Endothelial cell of umbilical vein (primary cell): ENCODE data around the gene ACYP2. TPM values are rescaled to one million over a fixed set of nuclear protein-coding genes. Genes with fewer than 3 reads are reported as not detected.

Experiments
- BruUV-seq: library from RNA; stranded (reverse); fragments of 400-500 nt; replicated peaks from 2 replicates; lab custom pipeline; 2021; lab: Mats Ljungman, UMichigan
- CTCF ChIA-PET: fragments of 300-600, 350-600 bp; sonication (Branson Sonifier 250); formaldehyde crosslinking; loops from one replicate; lab custom pipeline; 2021; ENCODE audit warnings: antibody characterized with exemption, inconsistent platforms; lab: Charles Lee
- POLR2A ChIA-PET: fragments of 300-600, 350-600 bp; sonication (Branson Sonifier 250); formaldehyde crosslinking; loops from one replicate; lab custom pipeline; 2021; ENCODE audit warnings: antibody characterized with exemption, inconsistent platforms; lab: Charles Lee
- DNase-seq: peaks from one replicate; pipeline ENCODE4 v3.0.0-alpha.2; 2011; ENCODE audit warnings: low read depth, low spot score
- FAIRE-seq: peaks from 2 replicates; lab custom pipeline; 2011; peaks lifted over from hg19 to GRCh38; lab: Jason Lieb, UNC
- H2AFZ ChIP-seq: 2 replicates; pipeline ENCODE4 v1.6.0; 2012; ENCODE audit warnings: low read depth, low read length, control low read depth, inconsistent platforms
- H3K27ac ChIP-seq: 2 replicates; pipeline ENCODE4 v1.5.1; 2011; ENCODE audit warnings: low read depth, mild to moderate bottlenecking, control low read depth, low read length, moderate library complexity; ENCODE audit not compliant: insufficient read depth
- H3K27me3 ChIP-seq, 2 experiments: 2 replicates each; pipeline versions ENCODE4 v1.6.0 to v1.6.1; 2011; ENCODE audit warnings: low read length in 2 of 2, mixed read lengths in 1 of 2; ENCODE audit not compliant: control insufficient read depth in 2 of 2, insufficient read depth in 2 of 2
- H3K36me3 ChIP-seq, 2 experiments: 2 replicates in 1 of 2; 3 replicates in 1 of 2; pipeline ENCODE4 v1.5.1; 2011; ENCODE audit warnings: low read length in 2 of 2, mild to moderate bottlenecking in 1 of 2, moderate library complexity in 1 of 2; ENCODE audit not compliant: control insufficient read depth in 2 of 2, insufficient read depth in 2 of 2; ENCODE audit errors: extremely low read depth in 1 of 2
- H3K4me1 ChIP-seq: 3 replicates; pipeline ENCODE4 v1.5.1; 2011; ENCODE audit warnings: mild to moderate bottlenecking, low read length; ENCODE audit not compliant: control insufficient read depth, insufficient read depth; ENCODE audit errors: extremely low read depth
- H3K4me2 ChIP-seq: 2 replicates; pipeline ENCODE4 v1.6.1; 2011; ENCODE audit warnings: low read length, control low read depth, mixed read lengths; ENCODE audit not compliant: insufficient read depth
- H3K4me3 ChIP-seq, 3 experiments: fragments of 200-600 bp in 1 of 3; sonication (generic), shearing (Covaris generic) in 1 of 3; replicated peaks in 1 of 3; 2 replicates each; pipeline ENCODE4 v1.5.1; 2011 to 2016; ENCODE audit warnings: control low read depth in 3 of 3, low read length in 3 of 3, mild to moderate bottlenecking in 2 of 3, inconsistent platforms in 1 of 3, low read depth in 1 of 3, moderate library complexity in 1 of 3; ENCODE audit not compliant: insufficient read depth in 1 of 3
- H3K79me2 ChIP-seq: 2 replicates; pipeline ENCODE4 v1.6.0; 2012; ENCODE audit warnings: low read length, inconsistent platforms; ENCODE audit not compliant: control insufficient read depth, insufficient read depth
- H3K9ac ChIP-seq: replicated peaks from 2 replicates; pipeline ENCODE3; 2011; ENCODE audit warnings: low read length, control low read depth; ENCODE audit not compliant: insufficient read depth; ENCODE audit errors: extremely low read depth
- H3K9me1 ChIP-seq: replicated peaks from 3 replicates; pipeline ENCODE4 v1.6.0; 2011; ENCODE audit warnings: mild to moderate bottlenecking, low read length; ENCODE audit not compliant: control insufficient read depth, insufficient read depth; ENCODE audit errors: extremely low read depth
- H3K9me3 ChIP-seq: replicated peaks from 2 replicates; pipeline ENCODE4 v1.5.1; 2012; ENCODE audit warnings: low read length, inconsistent platforms; ENCODE audit not compliant: control insufficient read depth, insufficient read depth
- H4K20me1 ChIP-seq: replicated peaks from 2 replicates; pipeline ENCODE3; 2011; ENCODE audit warnings: mild to moderate bottlenecking, low read length; ENCODE audit not compliant: control insufficient read depth, insufficient read depth; ENCODE audit errors: extremely low read depth
- CTCF ChIP-seq, 2 donors: IDR thresholded peaks; 1 replicate in 1 of 2; 2 replicates in 1 of 2; pipeline ENCODE4 v1.5.1; 2011; ENCODE audit warnings: low read length in 2 of 2, mild to moderate bottlenecking in 2 of 2, moderate library complexity in 2 of 2, control low read depth in 1 of 2, inconsistent platforms in 1 of 2, low read depth in 1 of 2; ENCODE audit not compliant: insufficient read depth in 1 of 2; ENCODE audit errors: extremely low read depth in 1 of 2
- EZH2 ChIP-seq: IDR thresholded peaks from 2 replicates; pipeline ENCODE4 v1.6.1; 2012; ENCODE audit warnings: borderline replicate concordance, low read depth, mild to moderate bottlenecking, moderate library complexity, low read length, inconsistent platforms; ENCODE audit not compliant: severe bottlenecking
- FOS ChIP-seq: IDR thresholded peaks from 2 replicates; pipeline ENCODE4 v1.6.1; 2011; ENCODE audit warnings: mild to moderate bottlenecking, low read length, moderate library complexity, borderline replicate concordance; ENCODE audit not compliant: insufficient read depth
- GATA2 ChIP-seq: IDR thresholded peaks from 2 replicates; pipeline ENCODE4 v1.7.0; 2011; ENCODE audit warnings: low read depth, mild to moderate bottlenecking, moderate library complexity, mixed read lengths, low read length; ENCODE audit not compliant: insufficient read length, insufficient read depth
- JUN ChIP-seq: IDR thresholded peaks from 2 replicates; pipeline ENCODE4 v1.6.1; 2011; ENCODE audit warnings: borderline replicate concordance, low read depth; ENCODE audit not compliant: insufficient read length, insufficient read depth
- MAX ChIP-seq: IDR thresholded peaks from 2 replicates; pipeline ENCODE4 v1.6.1; 2011; ENCODE audit not compliant: insufficient read depth, insufficient read length
- MYC ChIP-seq: IDR thresholded peaks from one replicate; pipeline ENCODE4 v1.6.1; 2011; ENCODE audit warnings: mild to moderate bottlenecking, low read depth, low read length
- POLR2A ChIP-seq: IDR thresholded peaks from 2 replicates; pipeline ENCODE4 v1.6.1; 2012; ENCODE audit warnings: low read depth, mild to moderate bottlenecking, control low read depth, low read length
- POLR2AphosphoS5 ChIP-seq: IDR thresholded peaks from 2 replicates; pipeline ENCODE4 v1.6.1; 2012; ENCODE audit warnings: low read depth, mild to moderate bottlenecking, control low read depth, low read length, moderate library complexity; ENCODE audit not compliant: insufficient read depth
- dilution Hi-C: fragments of 300-500 bp; cut with MboI; formaldehyde crosslinking; loops from one replicate; pipeline ENCODE4 v1.15.0; 2019; ENCODE audit warnings: low sequenced_read_pairs; ENCODE audit not compliant: extremely low pct_ligation_motif_present
- intact Hi-C: fragments of 100-400 bp; cut with micrococcal nuclease; formaldehyde crosslinking; loops from one replicate; pipeline ENCODE4 v1.10.0; 2022
- polyA plus RNA-seq, 4 experiments: library from polyadenylated mRNA; depleted of rRNA in 3 of 4; stranded (reverse) in 3 of 4; unstranded in 1 of 4; fragments of >200 nt; gene quantifications; 2 replicates each; pipeline versions ENCODE4 v1.2.1 to v1.2.3, GENCODE V29; 2011 to 2012; ENCODE audit warnings: missing spikeins in 1 of 4
- total RNA-seq: library from RNA; stranded (reverse); gene quantifications from 2 replicates; pipeline ENCODE4 v1.2.3, GENCODE V29; 2021

ACYP2 gene
- total and polyA plus RNA-seq, 2 donors (not counting 3 experiments of a cell fraction or from before 2014, with no cell fraction given), result 3.9 to 7.9 TPM

DNA sequence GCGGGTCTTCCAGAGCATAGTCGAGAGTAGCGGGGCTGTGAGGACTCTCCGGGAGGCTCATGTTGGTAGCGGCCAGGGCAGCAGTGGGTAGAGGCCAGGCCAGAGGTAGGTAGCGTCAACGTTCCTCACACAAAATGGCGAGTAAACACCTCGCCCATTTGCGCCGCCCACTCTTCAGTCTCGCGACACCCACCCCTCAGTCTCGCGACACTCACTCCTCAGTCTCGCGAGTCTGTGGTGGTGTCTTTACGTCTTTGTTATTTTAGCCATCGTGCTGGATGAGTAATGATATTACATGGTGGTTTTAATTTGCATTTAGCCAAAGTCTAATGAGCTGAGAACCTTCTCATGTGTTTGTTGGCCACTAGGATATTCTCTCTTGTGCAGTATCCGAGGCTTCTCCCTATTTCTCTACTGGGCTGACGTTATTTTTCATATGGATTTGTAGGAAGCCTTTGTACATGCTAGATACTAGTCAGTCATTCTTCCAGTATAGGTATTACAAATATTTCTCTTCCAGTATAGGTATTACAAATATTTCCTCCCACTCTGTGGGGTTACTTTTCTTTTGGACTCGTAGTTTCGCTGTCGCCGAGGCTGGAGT, 140.8 kb downstream of the ACYP2 start, which contains the start of gene TSPYL6:
TSS of gene TSPYL6 (minus strand) at position 139 of the 604 bp plus-strand sequence. CDS start at position 61, 78 bp downstream.
- no peaks in the 10 kb centered on the region for H4K20me1 ChIP-seq
- TF ChIP-seq MAX (no peak), FOS (no peak), CTCF (IDR thresholded peaks at IDR 0.05; ENCODE audit: extremely low read depth in 1 of 2, insufficient read depth in 1 of 2, low read depth in 1 of 2, low read length in 2 of 2) (no peak), GATA2 (no peak), EZH2 (no peak), POLR2A (no peak), MYC (no peak), JUN (no peak), POLR2AphosphoS5 (no peak)
- no peaks in the 10 kb centered on the region for H3K36me3 ChIP-seq
- ChIA-PET POLR2A (no interaction called here), CTCF (no interaction called here)
- H2AFZ ChIP-seq, result no peak within 1 kb of the TSS
- H3K9me3 ChIP-seq, result no peaks in the 10 kb centered on the region
- no peak for FAIRE-seq
- H3K27me3 ChIP-seq, result peaks cover 0 to 3% of the 10 kb centered on the region in 2 experiments
- dilution Hi-C loops, result no loop called here
- no peaks in the 10 kb centered on the region for H3K79me2 ChIP-seq
- H3K9me1 ChIP-seq, result no peaks in the 10 kb centered on the region
- H3K27ac ChIP-seq, result no peak within 1 kb of the TSS
- intact Hi-C loops, result no loop called here
- no peaks in the 10 kb centered on the region for H3K4me1 ChIP-seq
- no peak within 1 kb of the TSS for H3K9ac ChIP-seq
- no peak within 1 kb of the TSS for H3K4me2 ChIP-seq
- no peak within 1 kb of the TSS for H3K4me3 ChIP-seq
- no TSS peak for BruUV-seq
- no peak for DNase-seq
